Liver (tissue), 9 donors: ENCODE results near the gene PLCD3. TPM values are rescaled to one million over a fixed set of nuclear protein-coding genes. Genes with fewer than 3 reads are reported as not detected.

Experiments
- DNase-seq: peaks from one replicate; pipeline ENCODE4 v3.0.0-alpha.2; 2017; ENCODE audit warnings: low spot score
- H3K27ac ChIP-seq, 2 donors: one replicate each; pipeline ENCODE4 v1.7.0; 2013; ENCODE audit warnings: inconsistent platforms in 2 of 2, low read length in 2 of 2, control low read depth in 1 of 2, low read depth in 1 of 2, mild to moderate bottlenecking in 1 of 2
- H3K27me3 ChIP-seq, 4 donors: one replicate each; pipeline versions ENCODE4 v1.6.1 to v1.7.0; 2013; ENCODE audit warnings: low read length in 3 of 4, inconsistent platforms in 1 of 4, mild to moderate bottlenecking in 1 of 4, moderate library complexity in 1 of 4; ENCODE audit not compliant: control insufficient read depth in 4 of 4, insufficient read depth in 4 of 4
- H3K36me3 ChIP-seq, 4 donors: one replicate each; pipeline versions ENCODE4 v1.6.1 to v1.7.0; 2013; ENCODE audit warnings: low read length in 3 of 4, mild to moderate bottlenecking in 3 of 4, low read depth in 1 of 4, moderate library complexity in 1 of 4; ENCODE audit not compliant: control insufficient read depth in 4 of 4, insufficient read depth in 3 of 4
- H3K4me1 ChIP-seq, 4 donors: one replicate each; pipeline versions ENCODE4 v1.6.1 to v1.7.0; 2013; ENCODE audit warnings: low read length in 3 of 4, mild to moderate bottlenecking in 3 of 4, moderate library complexity in 1 of 4; ENCODE audit not compliant: control insufficient read depth in 4 of 4, insufficient read depth in 4 of 4
- H3K4me3 ChIP-seq, 3 donors: one replicate each; pipeline versions ENCODE4 v1.6.1 to v1.7.0; 2013; ENCODE audit warnings: low read length in 3 of 3, control low read depth in 1 of 3, low read depth in 1 of 3, mild to moderate bottlenecking in 1 of 3
- H3K9ac ChIP-seq, 2 donors: one replicate each; pipeline ENCODE4 v1.7.0; 2013; ENCODE audit warnings: low read length in 2 of 2, mild to moderate bottlenecking in 2 of 2, moderate library complexity in 2 of 2, control low read depth in 1 of 2, low read depth in 1 of 2
- H3K9me3 ChIP-seq, 4 donors: one replicate each; pipeline versions ENCODE4 v1.6.1 to v1.7.0; 2013; ENCODE audit warnings: low read length in 3 of 4; ENCODE audit not compliant: control insufficient read depth in 4 of 4
- EGR1 ChIP-seq, 2 donors: IDR thresholded peaks; 2 replicates each; pipeline ENCODE4 v1.6.1; 2016 to 2018; ENCODE audit warnings: antibody characterized with exemption in 2 of 2, low read depth in 2 of 2
- FOXA1 ChIP-seq: IDR thresholded peaks from 2 replicates; pipeline ENCODE4 v1.6.1; 2016; ENCODE audit warnings: antibody characterized with exemption
- FOXA2 ChIP-seq: IDR thresholded peaks from 2 replicates; pipeline ENCODE4 v1.6.1; 2016; ENCODE audit warnings: antibody characterized with exemption
- GABPA ChIP-seq, 2 donors: IDR thresholded peaks in 1 of 2; conservative IDR thresholded peaks in 1 of 2; 2 replicates each; pipeline ENCODE4 v1.6.1; 2016; ENCODE audit warnings: antibody characterized with exemption in 2 of 2, mild to moderate bottlenecking in 1 of 2, moderate library complexity in 1 of 2
- HNF4A ChIP-seq, 2 donors: conservative IDR thresholded peaks; 2 replicates each; pipeline ENCODE4 v1.6.1; 2016; ENCODE audit warnings: antibody characterized with exemption in 2 of 2, mild to moderate bottlenecking in 2 of 2
- HNF4G ChIP-seq: IDR thresholded peaks from 2 replicates; pipeline ENCODE4 v1.6.1; 2016; ENCODE audit warnings: antibody characterized with exemption
- JUND ChIP-seq, 2 donors: IDR thresholded peaks; 2 replicates each; pipeline ENCODE4 v1.6.1; 2016; ENCODE audit warnings: antibody characterized with exemption in 2 of 2
- NR2F2 ChIP-seq: IDR thresholded peaks from 2 replicates; pipeline ENCODE4 v1.6.1; 2016; ENCODE audit warnings: antibody characterized with exemption
- RAD21 ChIP-seq, 2 donors: IDR thresholded peaks; 2 replicates each; pipeline ENCODE4 v1.6.1; 2016; ENCODE audit warnings: antibody characterized with exemption in 2 of 2, mild to moderate bottlenecking in 2 of 2
- RXRA ChIP-seq, 2 donors: IDR thresholded peaks; 2 replicates each; pipeline ENCODE4 v1.6.1; 2017 to 2018; ENCODE audit warnings: antibody characterized with exemption in 2 of 2, mild to moderate bottlenecking in 1 of 2
- SP1 ChIP-seq: IDR thresholded peaks from 2 replicates; pipeline ENCODE4 v1.6.1; 2018; ENCODE audit warnings: antibody characterized with exemption, mild to moderate bottlenecking
- TAF1 ChIP-seq: conservative IDR thresholded peaks from 2 replicates; pipeline ENCODE4 v1.6.1; 2016; ENCODE audit warnings: antibody characterized with exemption, mild to moderate bottlenecking
- YY1 ChIP-seq: IDR thresholded peaks from 2 replicates; pipeline ENCODE4 v1.6.1; 2016; ENCODE audit warnings: antibody characterized with exemption, mild to moderate bottlenecking
- WGBS: extraction: QIAGEN DNeasy Blood & Tissue Kit; methylation state at CpG from one replicate; pipeline ENCODE4 v1.1.7; 2013; 5-methylcytosine and 5-hydroxymethylcytosine counted together
- polyA plus RNA-seq, 2 donors: library from polyadenylated mRNA; stranded (reverse) in 1 of 2; unstranded in 1 of 2; fragments of 200-250 nt in 1 of 2; fragments of >200 nt in 1 of 2; fragmentation: Nextera tagmentation in 1 of 2; extraction: Ambion mirVana in 1 of 2; gene quantifications; one replicate each; pipeline versions ENCODE4 v1.2.1 to v1.2.3, GENCODE V29; 2013 to 2015
- total RNA-seq, 2 donors: library from RNA; depleted of rRNA; stranded (reverse); fragments of >200 nt; gene quantifications; one replicate each; pipeline ENCODE4 v1.2.3, GENCODE V29; 2014
- TF ChIP-seq, protein P1 (sequence below): IDR thresholded peaks from 2 replicates; pipeline ENCODE4 v1.6.1; 2016; ENCODE audit warnings: antibody characterized with exemption
- TF ChIP-seq, protein P2 (sequence below): IDR thresholded peaks from 2 replicates; pipeline ENCODE4 v1.6.1; 2016; ENCODE audit warnings: antibody characterized with exemption
- TF ChIP-seq, protein P3 (sequence below): IDR thresholded peaks from 2 replicates; pipeline ENCODE4 v1.6.1; 2016; ENCODE audit warnings: antibody characterized with exemption, mild to moderate bottlenecking
- TF ChIP-seq, protein P4 (sequence below): IDR thresholded peaks from 2 replicates; pipeline ENCODE4 v1.6.1; 2016; ENCODE audit warnings: antibody characterized with exemption
- TF ChIP-seq, protein P5 (sequence below): fragments of 150-350 bp; IDR thresholded peaks from 2 replicates; pipeline ENCODE4 v1.5.1; 2017; ENCODE audit warnings: improper control_type of control experiment, low read depth, low read length; ENCODE audit not compliant: missing input control
- donor health status: healthy.
- donor health status: healthy.
- donor health status: healthy.
- donor health status: healthy.
- donor health status: healthy.

The PLCD3 gene
- total and polyA plus RNA-seq, 4 donors: 0.28 to 2.3 (median 1.4) TPM

DNA sequence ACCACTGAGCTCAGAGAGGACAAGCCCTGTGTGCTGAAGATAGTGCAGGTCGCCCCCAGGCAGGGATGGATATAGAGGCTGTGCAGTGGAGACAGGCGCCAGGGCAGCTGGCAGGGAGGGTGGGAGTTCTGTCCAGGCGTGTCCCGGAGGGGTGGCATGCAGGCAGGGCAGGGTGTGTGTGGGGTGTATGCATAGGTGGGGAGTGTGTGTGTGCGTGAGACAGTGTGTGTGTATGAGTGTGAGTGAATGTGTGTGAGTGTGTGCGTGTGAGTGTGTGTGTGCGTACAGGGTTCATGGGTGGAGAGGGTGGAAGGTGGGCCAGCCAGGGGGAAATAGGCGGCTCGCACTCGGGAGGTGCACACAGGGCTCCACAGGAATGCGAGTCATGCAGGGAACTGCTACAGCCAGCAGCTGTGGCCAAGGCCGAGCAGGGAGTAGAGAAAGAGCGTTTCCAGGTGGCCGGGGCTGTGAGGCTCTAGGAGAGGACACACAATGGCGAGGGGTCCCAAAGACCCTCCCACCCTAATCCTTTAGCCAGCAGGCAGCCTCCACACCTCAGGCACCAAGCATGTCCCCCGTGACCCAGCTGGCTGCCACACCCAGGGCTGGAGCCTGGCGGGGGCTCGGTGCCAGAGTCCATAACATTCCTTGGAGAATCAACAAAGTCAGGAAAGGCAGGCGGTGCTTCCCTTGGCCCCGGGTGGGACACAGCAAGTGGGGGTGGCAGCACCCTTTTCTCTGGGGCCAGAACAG lies 4.6 kb downstream of the PLCD3 start:
- Histone ChIP-seq H3K27me3 (no peaks in the 10 kb centered on the region), H3K27ac (no peak overlapping the region), H3K4me1 (peaks cover 0 to 9% (median 5%) of the 10 kb centered on the region in 4 donors), H3K9me3 (no peaks in the 10 kb centered on the region), H3K9ac (no peak overlapping the region), H3K4me3 (no peak overlapping the region), H3K36me3 (peaks cover 0 to under 1% (median 0%) of the 10 kb centered on the region in 4 donors)
- no peak for DNase-seq
- TF ChIP-seq HNF4G (no peak), YY1 (no peak), NR2F2 (no peak), SP1 (no peak), GABPA (IDR thresholded peaks at IDR 0.05 in 1 of 2, conservative IDR thresholded peaks at IDR 0.05 in 1 of 2) (no peak), EGR1 (IDR thresholded peaks at IDR 0.05; ENCODE audit: low read depth in 2 of 2) (no peak), HNF4A (conservative IDR thresholded peaks at IDR 0.05) (no peak), RXRA (IDR thresholded peaks at IDR 0.05) (no peak), JUND (IDR thresholded peaks at IDR 0.05) (no peak)
- TF ChIP-seq, protein P1, sequence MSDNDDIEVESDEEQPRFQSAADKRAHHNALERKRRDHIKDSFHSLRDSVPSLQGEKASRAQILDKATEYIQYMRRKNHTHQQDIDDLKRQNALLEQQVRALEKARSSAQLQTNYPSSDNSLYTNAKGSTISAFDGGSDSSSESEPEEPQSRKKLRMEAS: no peak
- TF ChIP-seq, protein P2, sequence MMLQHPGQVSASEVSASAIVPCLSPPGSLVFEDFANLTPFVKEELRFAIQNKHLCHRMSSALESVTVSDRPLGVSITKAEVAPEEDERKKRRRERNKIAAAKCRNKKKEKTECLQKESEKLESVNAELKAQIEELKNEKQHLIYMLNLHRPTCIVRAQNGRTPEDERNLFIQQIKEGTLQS: no peak
- TF ChIP-seq, protein P3, sequence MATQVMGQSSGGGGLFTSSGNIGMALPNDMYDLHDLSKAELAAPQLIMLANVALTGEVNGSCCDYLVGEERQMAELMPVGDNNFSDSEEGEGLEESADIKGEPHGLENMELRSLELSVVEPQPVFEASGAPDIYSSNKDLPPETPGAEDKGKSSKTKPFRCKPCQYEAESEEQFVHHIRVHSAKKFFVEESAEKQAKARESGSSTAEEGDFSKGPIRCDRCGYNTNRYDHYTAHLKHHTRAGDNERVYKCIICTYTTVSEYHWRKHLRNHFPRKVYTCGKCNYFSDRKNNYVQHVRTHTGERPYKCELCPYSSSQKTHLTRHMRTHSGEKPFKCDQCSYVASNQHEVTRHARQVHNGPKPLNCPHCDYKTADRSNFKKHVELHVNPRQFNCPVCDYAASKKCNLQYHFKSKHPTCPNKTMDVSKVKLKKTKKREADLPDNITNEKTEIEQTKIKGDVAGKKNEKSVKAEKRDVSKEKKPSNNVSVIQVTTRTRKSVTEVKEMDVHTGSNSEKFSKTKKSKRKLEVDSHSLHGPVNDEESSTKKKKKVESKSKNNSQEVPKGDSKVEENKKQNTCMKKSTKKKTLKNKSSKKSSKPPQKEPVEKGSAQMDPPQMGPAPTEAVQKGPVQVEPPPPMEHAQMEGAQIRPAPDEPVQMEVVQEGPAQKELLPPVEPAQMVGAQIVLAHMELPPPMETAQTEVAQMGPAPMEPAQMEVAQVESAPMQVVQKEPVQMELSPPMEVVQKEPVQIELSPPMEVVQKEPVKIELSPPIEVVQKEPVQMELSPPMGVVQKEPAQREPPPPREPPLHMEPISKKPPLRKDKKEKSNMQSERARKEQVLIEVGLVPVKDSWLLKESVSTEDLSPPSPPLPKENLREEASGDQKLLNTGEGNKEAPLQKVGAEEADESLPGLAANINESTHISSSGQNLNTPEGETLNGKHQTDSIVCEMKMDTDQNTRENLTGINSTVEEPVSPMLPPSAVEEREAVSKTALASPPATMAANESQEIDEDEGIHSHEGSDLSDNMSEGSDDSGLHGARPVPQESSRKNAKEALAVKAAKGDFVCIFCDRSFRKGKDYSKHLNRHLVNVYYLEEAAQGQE: no peak
- 69% methylated on average over 20 of the region's 20 CpGs for WGBS

DNA sequence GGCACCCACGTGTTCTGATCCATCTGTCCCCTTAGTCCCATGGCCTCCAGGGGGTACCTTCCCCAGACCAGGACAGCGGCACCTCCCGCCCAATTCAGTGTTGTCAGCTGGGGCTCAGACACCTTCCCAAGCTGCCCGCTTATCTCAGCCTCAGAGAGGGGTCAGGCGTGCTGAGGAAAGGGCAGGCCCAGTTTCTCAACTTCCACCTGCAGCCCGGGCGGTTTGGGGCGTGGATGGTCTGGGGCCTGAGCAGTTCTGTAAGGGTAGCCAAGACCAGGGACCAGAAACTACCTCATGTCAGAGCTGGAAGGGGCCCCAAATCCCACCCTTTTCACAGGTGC lies 5.1 kb downstream of the PLCD3 start:
- peaks cover 0 to 6% (median 2%) of the 10 kb centered on the region in 4 donors for H3K4me1 ChIP-seq
- H3K27me3 ChIP-seq: no peaks in the 10 kb centered on the region
- no peak overlapping the region for H3K27ac ChIP-seq
- H3K9me3 ChIP-seq: no peaks in the 10 kb centered on the region
- DNase-seq: no peak
- no peaks in the 10 kb centered on the region for H3K36me3 ChIP-seq
- no peak overlapping the region for H3K9ac ChIP-seq
- H3K4me3 ChIP-seq: no peak overlapping the region
- TF ChIP-seq HNF4G (no peak), YY1 (no peak), FOXA2 (no peak), RAD21 (IDR thresholded peaks at IDR 0.05) (no peak), HNF4A (conservative IDR thresholded peaks at IDR 0.05) (no peak), TAF1 (no peak), NR2F2 (no peak), GABPA (IDR thresholded peaks at IDR 0.05 in 1 of 2, conservative IDR thresholded peaks at IDR 0.05 in 1 of 2) (no peak), RXRA (IDR thresholded peaks at IDR 0.05) (no peak), JUND (IDR thresholded peaks at IDR 0.05) (no peak), FOXA1 (no peak), EGR1 (IDR thresholded peaks at IDR 0.05; ENCODE audit: low read depth in 2 of 2) (no peak), SP1 (no peak)
- TF ChIP-seq, protein P4, sequence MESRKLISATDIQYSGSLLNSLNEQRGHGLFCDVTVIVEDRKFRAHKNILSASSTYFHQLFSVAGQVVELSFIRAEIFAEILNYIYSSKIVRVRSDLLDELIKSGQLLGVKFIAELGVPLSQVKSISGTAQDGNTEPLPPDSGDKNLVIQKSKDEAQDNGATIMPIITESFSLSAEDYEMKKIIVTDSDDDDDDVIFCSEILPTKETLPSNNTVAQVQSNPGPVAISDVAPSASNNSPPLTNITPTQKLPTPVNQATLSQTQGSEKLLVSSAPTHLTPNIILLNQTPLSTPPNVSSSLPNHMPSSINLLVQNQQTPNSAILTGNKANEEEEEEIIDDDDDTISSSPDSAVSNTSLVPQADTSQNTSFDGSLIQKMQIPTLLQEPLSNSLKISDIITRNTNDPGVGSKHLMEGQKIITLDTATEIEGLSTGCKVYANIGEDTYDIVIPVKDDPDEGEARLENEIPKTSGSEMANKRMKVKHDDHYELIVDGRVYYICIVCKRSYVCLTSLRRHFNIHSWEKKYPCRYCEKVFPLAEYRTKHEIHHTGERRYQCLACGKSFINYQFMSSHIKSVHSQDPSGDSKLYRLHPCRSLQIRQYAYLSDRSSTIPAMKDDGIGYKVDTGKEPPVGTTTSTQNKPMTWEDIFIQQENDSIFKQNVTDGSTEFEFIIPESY: no peak
- TF ChIP-seq, protein P3: no peak
- TF ChIP-seq, protein P5, sequence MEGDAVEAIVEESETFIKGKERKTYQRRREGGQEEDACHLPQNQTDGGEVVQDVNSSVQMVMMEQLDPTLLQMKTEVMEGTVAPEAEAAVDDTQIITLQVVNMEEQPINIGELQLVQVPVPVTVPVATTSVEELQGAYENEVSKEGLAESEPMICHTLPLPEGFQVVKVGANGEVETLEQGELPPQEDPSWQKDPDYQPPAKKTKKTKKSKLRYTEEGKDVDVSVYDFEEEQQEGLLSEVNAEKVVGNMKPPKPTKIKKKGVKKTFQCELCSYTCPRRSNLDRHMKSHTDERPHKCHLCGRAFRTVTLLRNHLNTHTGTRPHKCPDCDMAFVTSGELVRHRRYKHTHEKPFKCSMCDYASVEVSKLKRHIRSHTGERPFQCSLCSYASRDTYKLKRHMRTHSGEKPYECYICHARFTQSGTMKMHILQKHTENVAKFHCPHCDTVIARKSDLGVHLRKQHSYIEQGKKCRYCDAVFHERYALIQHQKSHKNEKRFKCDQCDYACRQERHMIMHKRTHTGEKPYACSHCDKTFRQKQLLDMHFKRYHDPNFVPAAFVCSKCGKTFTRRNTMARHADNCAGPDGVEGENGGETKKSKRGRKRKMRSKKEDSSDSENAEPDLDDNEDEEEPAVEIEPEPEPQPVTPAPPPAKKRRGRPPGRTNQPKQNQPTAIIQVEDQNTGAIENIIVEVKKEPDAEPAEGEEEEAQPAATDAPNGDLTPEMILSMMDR: no peak
- TF ChIP-seq, protein P1: no peak
- TF ChIP-seq, protein P2: no peak
- 89% methylated on average over 8 of the region's 8 CpGs for WGBS
